MCF 10A (cell line): Measurements from ENCODE around the gene PPAN. TPM values are rescaled to one million over a fixed set of nuclear protein-coding genes. Genes with fewer than 3 reads are reported as not detected.

Source experiments
- BruUV-seq: library from RNA; stranded (reverse); fragments of 400-500 nt; replicated peaks from 2 replicates; lab custom pipeline; 2021; lab: Mats Ljungman, UMichigan
- CTCF ChIA-PET: fragments of 300-600 bp; sonication (Branson Sonifier 250); formaldehyde crosslinking; extraction: SDS; loops from one replicate; lab custom pipeline; 2021; ENCODE audit warnings: antibody characterized with exemption, inconsistent platforms; lab: Yijun Ruan, JAX
- POLR2A ChIA-PET: fragments of 300-600, 350-650 bp; sonication (Branson Sonifier 250); formaldehyde crosslinking; extraction: SDS; loops from one replicate; lab custom pipeline; 2020; ENCODE audit warnings: antibody characterized with exemption, inconsistent platforms; lab: Yijun Ruan, JAX
- DNase-seq: peaks from one replicate; pipeline ENCODE4 v3.0.0-alpha.2; 2018; ENCODE audit not compliant: unreplicated experiment
- H3K27ac Mint-ChIP-seq: one replicate; pipeline ENCODE4 v1.8.0; 2022; ENCODE audit warnings: mild to moderate bottlenecking, low read depth, mixed read lengths; ENCODE audit not compliant: unreplicated experiment
- H3K27me3 Mint-ChIP-seq: one replicate; pipeline ENCODE4 v1.8.0; 2022; ENCODE audit warnings: mixed read lengths; ENCODE audit not compliant: insufficient read depth, unreplicated experiment
- H3K36me3 Mint-ChIP-seq: one replicate; pipeline ENCODE4 v1.8.0; 2022; ENCODE audit warnings: mild to moderate bottlenecking, moderate library complexity, mixed read lengths; ENCODE audit not compliant: insufficient read depth, unreplicated experiment
- H3K4me1 Mint-ChIP-seq: one replicate; pipeline ENCODE4 v1.8.0; 2022; ENCODE audit warnings: mixed read lengths; ENCODE audit not compliant: insufficient read depth, unreplicated experiment
- H3K4me3 Mint-ChIP-seq: one replicate; pipeline ENCODE4 v1.8.0; 2022; ENCODE audit warnings: mild to moderate bottlenecking, moderate library complexity, mixed read lengths; ENCODE audit not compliant: unreplicated experiment
- H3K9me3 Mint-ChIP-seq: one replicate; pipeline ENCODE4 v1.8.0; 2022; ENCODE audit warnings: mixed read lengths; ENCODE audit not compliant: unreplicated experiment
- CTCF ChIP-seq: fragments of 200-600 bp; IDR thresholded peaks from one replicate; pipeline ENCODE4 v1.8.0; 2022; ENCODE audit warnings: antibody characterized with exemption, mild to moderate bottlenecking; ENCODE audit not compliant: unreplicated experiment
- intact Hi-C: fragments of 100-400 bp; cut with micrococcal nuclease; formaldehyde crosslinking; loops from 2 replicates; pipeline ENCODE4 v1.14.1; 2022
- total RNA-seq: library from RNA; stranded (reverse); gene quantifications from 2 replicates; pipeline ENCODE4 v1.2.3, GENCODE V29; 2022

PPAN gene
- total RNA-seq, 1 experiment from 2014 or later: 123 TPM

- H3K4me3 Mint-ChIP-seq: no peak overlapping the region
- no peak for TF ChIP-seq CTCF
- no peak for DNase-seq
- intact Hi-C loops: no loop called here
- H3K27me3 Mint-ChIP-seq: peaks cover 61% of the 10 kb centered on the region
- no peaks in the 10 kb centered on the region for H3K9me3 Mint-ChIP-seq
- H3K4me1 Mint-ChIP-seq: no peaks in the 10 kb centered on the region
- H3K27ac Mint-ChIP-seq: no peak overlapping the region
- BruUV-seq: no TSS peak
- no peaks in the 10 kb centered on the region for H3K36me3 Mint-ChIP-seq
- ChIA-PET CTCF (interaction anchor here (0.6 to 1.1 kb wide), 4 partner anchors 20 to 1415 kb away, joined by 3 to 4 read pairs (median 3); no protein-coding TSS in a partner anchor), POLR2A (interaction anchor here (0.5 kb wide), 1 partner anchor 681 kb away, joined by 3 read pairs; no protein-coding TSS in a partner anchor)
Measured at GRCh38 chr19:10069046-10069445, 37.1 kb upstream of the PPAN start.

GRCh38 chr19:10070730-10071446 lies 35.3 kb upstream of the PPAN start:
- ChIA-PET POLR2A (no interaction called here), CTCF (interaction anchor here (0.7 kb wide), 1 partner anchor 162 kb away, joined by 6 read pairs; no protein-coding TSS in a partner anchor)
- H3K27me3 Mint-ChIP-seq: peaks cover 53% of the 10 kb centered on the region
- H3K9me3 Mint-ChIP-seq: no peaks in the 10 kb centered on the region
- H3K27ac Mint-ChIP-seq: no peak overlapping the region
- no peaks in the 10 kb centered on the region for H3K4me1 Mint-ChIP-seq
- DNase-seq: no peak
- no TSS peak for BruUV-seq
- H3K4me3 Mint-ChIP-seq: no peak overlapping the region
- intact Hi-C loops: no loop called here
- no peaks in the 10 kb centered on the region for H3K36me3 Mint-ChIP-seq
- no peak for TF ChIP-seq CTCF

GRCh38 chr19:10074153-10074552 lies 32.0 kb upstream of the PPAN start:
- intact Hi-C loops: no loop called here
- ChIA-PET POLR2A (no interaction called here), CTCF (interaction anchor here (0.6 kb wide), 1 partner anchor 21 kb away, joined by 3 read pairs; no protein-coding TSS in a partner anchor)
- Mint-ChIP-seq H3K27me3 (peaks cover 61% of the 10 kb centered on the region), H3K4me1 (no peaks in the 10 kb centered on the region), H3K36me3 (no peaks in the 10 kb centered on the region), H3K27ac (no peak overlapping the region), H3K9me3 (no peaks in the 10 kb centered on the region), H3K4me3 (no peak overlapping the region)
- TF ChIP-seq CTCF: peak; percentile 10
- peak; percentile 60 for DNase-seq
- BruUV-seq: no TSS peak

- CTCF ChIA-PET: interaction anchor here (0.6 kb wide), 1 partner anchor 531 kb away, joined by 4 read pairs; no protein-coding TSS in a partner anchor
- Mint-ChIP-seq H3K4me3 (no peak overlapping the region), H3K27ac (no peak overlapping the region), H3K36me3 (no peaks in the 10 kb centered on the region), H3K27me3 (peaks cover 52% of the 10 kb centered on the region), H3K9me3 (no peaks in the 10 kb centered on the region), H3K4me1 (no peaks in the 10 kb centered on the region)
- no TSS peak for BruUV-seq
- TF ChIP-seq CTCF: no peak
- intact Hi-C loops: no loop called here
- POLR2A ChIA-PET: no interaction called here
- DNase-seq: no peak
Measured at GRCh38 chr19:10076535-10076934, 29.6 kb upstream of the PPAN start.
